ENCODE measurements around the gene TUBA1C.

GRCh38 chr12:49294086-49294803 is 29.4 kb downstream of the TUBA1C start:
- no peak for TF ChIP-seq CTCF (IDR thresholded peaks at IDR 0.05; ENCODE audit: insufficient read depth, low read length, poor library complexity, severe bottlenecking)
- TF ChIP-seq EZH2phosphoT487 (conservative IDR thresholded peaks at IDR 0.05; ENCODE audit: low read length), result no peak
